PC-3 (cell line): ENCODE results near the gene NSF. TPM values are rescaled to one million over a fixed set of nuclear protein-coding genes. Genes with fewer than 3 reads are reported as not detected.
"Not testable (repeated sequence)": the region's sequence is repeated elsewhere in the genome, so short reads cannot be mapped to it uniquely, and the experiment has no call there.

Experiments used
- ATAC-seq: fragments of 200-7000 bp; cut with Tn5 transposase; 2 replicates; pipeline ENCODE4 v1.9.1; 2020; ENCODE audit warnings: mild to moderate bottlenecking, moderate library complexity
- BruUV-seq: library from RNA; stranded (reverse); fragments of 400-500 nt; replicated peaks from 2 replicates; lab custom pipeline; 2021; lab: Mats Ljungman, UMichigan
- CTCF ChIA-PET: fragments of 300-600 bp; sonication (Branson Sonifier 250); formaldehyde crosslinking; loops from one replicate; lab custom pipeline; 2022; ENCODE audit warnings: antibody characterized with exemption; lab: Charles Lee
- POLR2A ChIA-PET: fragments of 300-600 bp; sonication (Branson Sonifier 250); formaldehyde crosslinking; loops from one replicate; lab custom pipeline; 2022; ENCODE audit warnings: antibody characterized with exemption; ENCODE audit not compliant: unreplicated experiment; lab: Charles Lee
- DNase-seq: peaks from one replicate; pipeline ENCODE4 v3.0.0-alpha.2; 2015
- H2AFZ ChIP-seq: fragments of 300-600 bp; sonication (generic); 2 replicates; pipeline ENCODE4 v1.6.0; 2016; ENCODE audit warnings: antibody characterized with exemption, low read length
- H3F3A ChIP-seq: fragments of 300-600 bp; sonication (generic); one replicate; pipeline ENCODE4 v1.6.0; 2017; ENCODE audit warnings: antibody characterized with exemption, low read length, control low read depth, mild to moderate bottlenecking; ENCODE audit not compliant: unreplicated experiment
- H3K27ac ChIP-seq: fragments of 300-600 bp; sonication (generic); 2 replicates; pipeline ENCODE4 v1.5.1; 2016; ENCODE audit warnings: mild to moderate bottlenecking, low read length
- H3K27me3 ChIP-seq: fragments of 300-600 bp; sonication (generic); 2 replicates; pipeline ENCODE4 v1.6.1; 2016; ENCODE audit warnings: low read length, mixed read lengths
- H3K36me3 ChIP-seq: fragments of 300-600 bp; sonication (generic); 2 replicates; pipeline ENCODE4 v1.6.1; 2016; ENCODE audit warnings: low read depth, mixed run types, low read length, mixed read lengths
- H3K4me1 ChIP-seq: fragments of 300-600 bp; sonication (generic); 2 replicates; pipeline ENCODE4 v1.5.1; 2016; ENCODE audit warnings: low read length; ENCODE audit not compliant: insufficient read depth
- H3K4me2 ChIP-seq: fragments of 300-600 bp; sonication (generic); 2 replicates; pipeline ENCODE4 v1.6.0; 2016; ENCODE audit warnings: low read length
- H3K4me3 ChIP-seq: fragments of 300-600 bp; sonication (generic); 2 replicates; pipeline ENCODE4 v1.5.1; 2016; ENCODE audit warnings: mild to moderate bottlenecking, low read length, mixed read lengths
- H3K79me2 ChIP-seq: fragments of 300-600 bp; sonication (generic); 2 replicates; pipeline ENCODE4 v1.6.1; 2017; ENCODE audit warnings: low read length, mixed read lengths
- H3K9ac ChIP-seq: fragments of 300-600 bp; sonication (generic); 2 replicates; pipeline ENCODE4 v1.6.0; 2016; ENCODE audit warnings: mild to moderate bottlenecking, low read length
- H3K9me2 ChIP-seq: fragments of 300-600 bp; sonication (generic); replicated peaks from 2 replicates; pipeline ENCODE4 v1.6.1; 2016; ENCODE audit warnings: mixed run types, low read length, mixed read lengths
- H3K9me3 ChIP-seq: fragments of 300-600 bp; sonication (generic); 2 replicates; pipeline ENCODE4 v1.6.1; 2016; ENCODE audit warnings: low read length, mixed read lengths
- H4K20me1 ChIP-seq: fragments of 300-600 bp; sonication (generic); 2 replicates; pipeline ENCODE4 v1.6.1; 2016; ENCODE audit warnings: low read length, mixed read lengths
- intact Hi-C: fragments of 100-400 bp; cut with micrococcal nuclease; formaldehyde crosslinking; loops from 2 replicates; pipeline ENCODE4 v1.9.0; 2023
- total RNA-seq: library from RNA; depleted of rRNA; stranded (reverse); fragments of >200 nt; gene quantifications from 2 replicates; pipeline ENCODE4 v1.2.3, GENCODE V29; 2014

Gene NSF
- total RNA-seq, 1 experiment from 2014 or later = 52.2 TPM

GRCh38 chr17:46647251-46647650 lies 56.8 kb downstream of the NSF start:
- H3K4me3 ChIP-seq, H3K4me2 ChIP-seq, DNase-seq, BruUV-seq, H3F3A ChIP-seq, H3K4me1 ChIP-seq, H3K9me2 ChIP-seq, H3K36me3 ChIP-seq, H3K27ac ChIP-seq, H3K9ac ChIP-seq, H4K20me1 ChIP-seq, intact Hi-C loops, H2AFZ ChIP-seq, H3K27me3 ChIP-seq, ATAC-seq, H3K79me2 ChIP-seq, H3K9me3 ChIP-seq, CTCF ChIA-PET, POLR2A ChIA-PET: not testable (repeated sequence)

DNA sequence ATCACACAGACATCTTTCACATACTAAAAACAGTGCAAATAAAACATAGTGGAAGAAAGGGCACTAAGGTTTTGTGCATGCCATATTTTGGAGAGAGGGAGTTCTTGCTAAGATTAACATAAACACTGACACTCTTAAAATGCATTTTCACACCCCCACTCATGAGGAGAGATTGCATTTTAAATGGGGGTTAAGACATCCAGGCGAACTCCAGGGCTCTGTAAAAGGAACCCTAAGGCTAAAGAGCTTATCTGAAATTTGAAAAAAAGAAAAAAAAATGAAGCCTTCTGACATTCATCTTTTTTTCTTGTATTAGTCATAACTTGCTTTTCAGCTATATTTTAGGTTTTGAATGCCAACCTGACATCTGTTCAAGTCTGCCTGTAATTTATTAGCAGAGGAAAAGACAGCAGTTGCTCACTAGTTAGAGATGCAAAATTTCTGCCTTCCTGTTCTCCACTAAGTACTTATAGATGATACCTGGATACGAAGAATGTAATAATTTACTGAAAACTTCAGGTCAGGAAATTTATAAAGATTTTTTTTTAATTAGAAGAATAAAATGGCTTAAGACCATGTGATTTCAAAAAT lies 57.3 kb downstream of the NSF start:
- POLR2A ChIA-PET, H3K9me2 ChIP-seq, H3K27me3 ChIP-seq, H3F3A ChIP-seq, H2AFZ ChIP-seq, H3K9ac ChIP-seq, H3K9me3 ChIP-seq, H3K4me3 ChIP-seq, BruUV-seq, ATAC-seq, H3K4me1 ChIP-seq, H3K27ac ChIP-seq, H3K79me2 ChIP-seq, H3K36me3 ChIP-seq, H4K20me1 ChIP-seq, DNase-seq, intact Hi-C loops, CTCF ChIA-PET, H3K4me2 ChIP-seq: not testable (repeated sequence)

GRCh38 chr17:46649246-46649645 lies 58.8 kb downstream of the NSF start:
- H3K79me2 ChIP-seq, DNase-seq, H3K27me3 ChIP-seq, H2AFZ ChIP-seq, POLR2A ChIA-PET, H3K36me3 ChIP-seq, H3K27ac ChIP-seq, H3F3A ChIP-seq, H3K9me3 ChIP-seq, BruUV-seq, H3K4me2 ChIP-seq, H4K20me1 ChIP-seq, ATAC-seq, H3K9me2 ChIP-seq, H3K4me1 ChIP-seq, H3K4me3 ChIP-seq, H3K9ac ChIP-seq, CTCF ChIA-PET, intact Hi-C loops: not testable (repeated sequence)

GRCh38 chr17:46652024-46652643 lies 61.7 kb downstream of the NSF start:
- H3K9ac ChIP-seq, H3F3A ChIP-seq, H3K27ac ChIP-seq, H3K9me3 ChIP-seq, H4K20me1 ChIP-seq, H3K27me3 ChIP-seq, H3K9me2 ChIP-seq, BruUV-seq, H3K36me3 ChIP-seq, POLR2A ChIA-PET, H2AFZ ChIP-seq, CTCF ChIA-PET, H3K4me1 ChIP-seq, ATAC-seq, H3K4me3 ChIP-seq, DNase-seq, H3K4me2 ChIP-seq, intact Hi-C loops, H3K79me2 ChIP-seq: not testable (repeated sequence)

GRCh38 chr17:46658235-46658634 lies 67.8 kb downstream of the NSF start:
- H3K79me2 ChIP-seq, intact Hi-C loops, H3K9me3 ChIP-seq, CTCF ChIA-PET, ATAC-seq, H3K36me3 ChIP-seq, H3K9me2 ChIP-seq, H3K4me1 ChIP-seq, H3K4me2 ChIP-seq, H4K20me1 ChIP-seq, POLR2A ChIA-PET, H3K4me3 ChIP-seq, BruUV-seq, H2AFZ ChIP-seq, H3K9ac ChIP-seq, DNase-seq, H3K27ac ChIP-seq, H3F3A ChIP-seq, H3K27me3 ChIP-seq: not testable (repeated sequence)

DNA sequence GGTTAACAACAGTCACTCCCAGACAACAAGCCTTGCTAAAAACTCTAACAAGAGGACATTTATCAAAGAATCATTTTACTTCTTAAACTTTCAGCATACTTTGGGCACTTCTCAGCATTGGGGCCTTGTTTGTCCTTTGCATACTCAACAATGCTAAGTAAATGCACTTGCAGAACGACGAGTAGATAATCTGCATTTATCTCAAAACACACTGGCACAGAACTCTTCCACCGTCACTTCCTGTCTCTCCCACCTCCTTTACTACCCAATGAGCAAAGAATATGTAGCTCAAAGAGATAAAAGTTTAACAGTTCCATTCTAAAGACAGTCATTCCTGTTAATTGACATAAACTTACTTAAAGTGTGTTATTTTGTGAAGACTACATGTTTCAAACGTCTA lies 69.2 kb downstream of the NSF start:
- H3K9me3 ChIP-seq, H3K9ac ChIP-seq, H2AFZ ChIP-seq, CTCF ChIA-PET, H3K4me1 ChIP-seq, H3K4me3 ChIP-seq, H3K27me3 ChIP-seq, H3K4me2 ChIP-seq, BruUV-seq, DNase-seq, H4K20me1 ChIP-seq, H3F3A ChIP-seq, H3K79me2 ChIP-seq, H3K9me2 ChIP-seq, H3K36me3 ChIP-seq, intact Hi-C loops, POLR2A ChIA-PET, ATAC-seq, H3K27ac ChIP-seq: not testable (repeated sequence)
